Endothelial cell (in vitro differentiated cells): ENCODE measurements around the gene MAP2K7. TPM values are rescaled to one million over a fixed set of nuclear protein-coding genes. Genes with fewer than 3 reads are reported as not detected.

Source experiments
- DNase-seq: peaks from one replicate; pipeline ENCODE4 v3.0.0; 2021; ENCODE audit warnings: low spot score
- H3K27ac Mint-ChIP-seq: one replicate; pipeline ENCODE4 v1.8.0; 2021; ENCODE audit warnings: mixed read lengths, inconsistent platforms; ENCODE audit not compliant: unreplicated experiment
- H3K27me3 Mint-ChIP-seq: one replicate; pipeline ENCODE4 v1.8.0; 2021; ENCODE audit warnings: mild to moderate bottlenecking, moderate library complexity, mixed read lengths, inconsistent platforms; ENCODE audit not compliant: unreplicated experiment
- H3K36me3 Mint-ChIP-seq: one replicate; pipeline ENCODE4 v1.8.0; 2021; ENCODE audit warnings: mild to moderate bottlenecking, low read depth, mixed read lengths, inconsistent platforms; ENCODE audit not compliant: unreplicated experiment
- H3K4me1 Mint-ChIP-seq: one replicate; pipeline ENCODE4 v1.8.0; 2021; ENCODE audit warnings: mild to moderate bottlenecking, mixed read lengths, inconsistent platforms; ENCODE audit not compliant: unreplicated experiment
- H3K4me3 Mint-ChIP-seq: one replicate; pipeline ENCODE4 v1.8.0; 2021; ENCODE audit warnings: mild to moderate bottlenecking, mixed read lengths, inconsistent platforms; ENCODE audit not compliant: unreplicated experiment
- H3K9me3 Mint-ChIP-seq: one replicate; pipeline ENCODE4 v1.8.0; 2021; ENCODE audit warnings: mixed read lengths, inconsistent platforms; ENCODE audit not compliant: unreplicated experiment
- total RNA-seq: library from RNA; stranded (reverse); fragmentation: NEBNext Ultra II Directional; extraction: Animal tissue kit (Norgen Biotek cat#: 25700); gene quantifications from one replicate; pipeline ENCODE4 v1.2.1, GENCODE V29; 2021; ENCODE audit not compliant: unreplicated experiment
- TF ChIP-seq, protein P1 (sequence below): fragments of 200-600 bp; sonication (generic); IDR thresholded peaks from one replicate; pipeline ENCODE4 v1.5.0; 2021; ENCODE audit warnings: antibody characterized with exemption; ENCODE audit not compliant: unreplicated experiment

MAP2K7 gene
- total RNA-seq, 1 donor from 2014 or later: 31.1 TPM

DNA sequence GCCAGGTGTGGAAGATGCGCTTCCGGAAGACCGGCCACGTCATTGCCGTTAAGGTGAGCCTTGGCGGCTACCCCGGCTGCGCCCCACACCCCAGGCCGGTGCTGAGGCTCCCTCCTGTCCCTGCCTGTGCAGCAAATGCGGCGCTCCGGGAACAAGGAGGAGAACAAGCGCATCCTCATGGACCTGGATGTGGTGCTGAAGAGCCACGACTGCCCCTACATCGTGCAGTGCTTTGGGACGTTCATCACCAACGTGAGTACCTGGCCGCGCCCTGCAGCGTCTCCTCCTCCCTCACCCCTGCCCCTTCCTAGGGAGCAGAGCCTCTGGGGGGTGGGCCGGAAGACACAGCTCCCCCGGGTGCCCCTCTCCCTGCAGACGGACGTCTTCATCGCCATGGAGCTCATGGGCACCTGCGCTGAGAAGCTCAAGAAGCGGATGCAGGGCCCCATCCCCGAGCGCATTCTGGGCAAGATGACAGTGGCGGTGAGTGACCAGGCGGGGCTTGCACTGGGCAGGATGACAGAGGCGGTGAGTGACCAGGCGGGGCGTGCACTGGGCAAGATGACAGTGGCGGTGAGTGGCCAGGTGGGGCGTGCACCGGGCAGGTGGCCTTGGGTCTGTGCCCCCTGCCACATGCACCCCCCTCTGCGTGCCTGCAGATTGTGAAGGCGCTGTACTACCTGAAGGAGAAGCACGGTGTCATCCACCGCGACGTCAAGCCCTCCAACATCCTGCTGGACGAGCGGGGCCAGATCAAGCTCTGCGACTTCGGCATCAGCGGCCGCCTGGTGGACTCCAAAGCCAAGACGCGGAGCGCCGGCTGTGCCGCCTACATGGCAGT, 6.9 kb downstream of the MAP2K7 start:
- Mint-ChIP-seq H3K4me3 (no peak overlapping the region), H3K27ac (no peak overlapping the region), H3K9me3 (no peaks in the 10 kb centered on the region), H3K36me3 (peaks cover 10% of the 10 kb centered on the region), H3K27me3 (peaks cover 12% of the 10 kb centered on the region), H3K4me1 (peaks cover 4% of the 10 kb centered on the region)
- TF ChIP-seq, protein P1, sequence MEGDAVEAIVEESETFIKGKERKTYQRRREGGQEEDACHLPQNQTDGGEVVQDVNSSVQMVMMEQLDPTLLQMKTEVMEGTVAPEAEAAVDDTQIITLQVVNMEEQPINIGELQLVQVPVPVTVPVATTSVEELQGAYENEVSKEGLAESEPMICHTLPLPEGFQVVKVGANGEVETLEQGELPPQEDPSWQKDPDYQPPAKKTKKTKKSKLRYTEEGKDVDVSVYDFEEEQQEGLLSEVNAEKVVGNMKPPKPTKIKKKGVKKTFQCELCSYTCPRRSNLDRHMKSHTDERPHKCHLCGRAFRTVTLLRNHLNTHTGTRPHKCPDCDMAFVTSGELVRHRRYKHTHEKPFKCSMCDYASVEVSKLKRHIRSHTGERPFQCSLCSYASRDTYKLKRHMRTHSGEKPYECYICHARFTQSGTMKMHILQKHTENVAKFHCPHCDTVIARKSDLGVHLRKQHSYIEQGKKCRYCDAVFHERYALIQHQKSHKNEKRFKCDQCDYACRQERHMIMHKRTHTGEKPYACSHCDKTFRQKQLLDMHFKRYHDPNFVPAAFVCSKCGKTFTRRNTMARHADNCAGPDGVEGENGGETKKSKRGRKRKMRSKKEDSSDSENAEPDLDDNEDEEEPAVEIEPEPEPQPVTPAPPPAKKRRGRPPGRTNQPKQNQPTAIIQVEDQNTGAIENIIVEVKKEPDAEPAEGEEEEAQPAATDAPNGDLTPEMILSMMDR: no peak
- DNase-seq: no peak

DNA sequence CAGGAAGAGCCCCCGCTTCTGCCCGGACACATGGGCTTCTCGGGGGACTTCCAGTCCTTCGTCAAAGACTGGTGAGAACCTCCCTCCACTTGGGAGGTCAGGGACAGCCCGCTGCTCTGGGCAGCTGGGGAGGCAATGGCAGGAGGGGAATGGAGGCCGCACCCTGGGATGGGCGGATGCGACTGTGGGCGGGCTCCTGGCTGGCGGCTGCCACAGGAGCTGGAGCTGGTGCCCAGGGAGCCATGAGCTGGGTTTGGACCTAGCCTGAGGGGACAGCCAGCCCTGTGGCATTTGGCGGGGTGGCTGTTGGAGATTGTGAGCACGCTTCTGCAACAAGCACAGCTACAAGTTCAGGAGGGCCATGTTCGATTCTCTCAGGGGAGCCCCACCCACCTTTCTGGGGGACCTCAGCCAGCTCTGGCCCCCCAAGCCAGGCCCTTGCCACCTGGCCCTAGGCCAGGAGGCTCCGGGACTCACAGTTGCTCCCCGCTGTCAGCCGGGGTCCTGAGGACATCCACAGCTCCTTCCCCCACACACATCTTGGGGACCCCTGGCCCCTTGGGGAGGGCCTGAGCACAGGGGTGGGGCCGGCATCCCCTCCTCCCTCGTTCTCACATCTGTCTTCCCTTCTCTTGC, 7.9 kb downstream of the MAP2K7 start:
- TF ChIP-seq, protein P1: no peak
- Mint-ChIP-seq H3K27ac (no peak overlapping the region), H3K36me3 (peaks cover 7% of the 10 kb centered on the region), H3K4me1 (peaks cover 4% of the 10 kb centered on the region), H3K9me3 (no peaks in the 10 kb centered on the region), H3K4me3 (no peak overlapping the region), H3K27me3 (peaks cover 14% of the 10 kb centered on the region)
- no peak for DNase-seq

DNA sequence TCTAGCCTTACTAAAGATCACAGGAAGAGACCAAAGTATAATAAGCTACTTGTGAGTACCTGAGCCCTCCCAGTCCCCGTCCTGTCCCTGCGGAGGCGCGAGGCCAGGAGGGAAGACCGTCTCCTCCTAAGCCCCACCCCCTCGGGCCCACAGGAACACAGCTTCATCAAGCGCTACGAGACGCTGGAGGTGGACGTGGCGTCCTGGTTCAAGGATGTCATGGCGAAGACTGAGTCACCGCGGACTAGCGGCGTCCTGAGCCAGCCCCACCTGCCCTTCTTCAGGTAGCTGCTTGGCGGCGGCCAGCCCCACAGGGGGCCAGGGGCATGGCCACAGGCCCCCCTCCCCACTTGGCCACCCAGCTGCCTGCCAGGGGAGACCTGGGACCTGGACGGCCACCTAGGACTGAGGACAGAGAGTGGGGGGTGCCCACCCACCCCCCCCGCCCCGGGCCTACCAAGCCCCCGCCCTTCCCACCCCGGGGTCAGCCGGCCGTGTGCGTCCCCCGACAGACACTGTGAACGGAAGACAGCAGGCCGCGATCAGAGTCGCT, 8.5 kb downstream of the MAP2K7 start:
- TF ChIP-seq, protein P1: no peak
- H3K4me3 Mint-ChIP-seq: no peak overlapping the region
- H3K36me3 Mint-ChIP-seq: peaks cover 7% of the 10 kb centered on the region
- no peaks in the 10 kb centered on the region for H3K9me3 Mint-ChIP-seq
- H3K4me1 Mint-ChIP-seq: peaks cover 7% of the 10 kb centered on the region
- H3K27ac Mint-ChIP-seq: no peak overlapping the region
- peaks cover 17% of the 10 kb centered on the region for H3K27me3 Mint-ChIP-seq
- DNase-seq: no peak

DNA sequence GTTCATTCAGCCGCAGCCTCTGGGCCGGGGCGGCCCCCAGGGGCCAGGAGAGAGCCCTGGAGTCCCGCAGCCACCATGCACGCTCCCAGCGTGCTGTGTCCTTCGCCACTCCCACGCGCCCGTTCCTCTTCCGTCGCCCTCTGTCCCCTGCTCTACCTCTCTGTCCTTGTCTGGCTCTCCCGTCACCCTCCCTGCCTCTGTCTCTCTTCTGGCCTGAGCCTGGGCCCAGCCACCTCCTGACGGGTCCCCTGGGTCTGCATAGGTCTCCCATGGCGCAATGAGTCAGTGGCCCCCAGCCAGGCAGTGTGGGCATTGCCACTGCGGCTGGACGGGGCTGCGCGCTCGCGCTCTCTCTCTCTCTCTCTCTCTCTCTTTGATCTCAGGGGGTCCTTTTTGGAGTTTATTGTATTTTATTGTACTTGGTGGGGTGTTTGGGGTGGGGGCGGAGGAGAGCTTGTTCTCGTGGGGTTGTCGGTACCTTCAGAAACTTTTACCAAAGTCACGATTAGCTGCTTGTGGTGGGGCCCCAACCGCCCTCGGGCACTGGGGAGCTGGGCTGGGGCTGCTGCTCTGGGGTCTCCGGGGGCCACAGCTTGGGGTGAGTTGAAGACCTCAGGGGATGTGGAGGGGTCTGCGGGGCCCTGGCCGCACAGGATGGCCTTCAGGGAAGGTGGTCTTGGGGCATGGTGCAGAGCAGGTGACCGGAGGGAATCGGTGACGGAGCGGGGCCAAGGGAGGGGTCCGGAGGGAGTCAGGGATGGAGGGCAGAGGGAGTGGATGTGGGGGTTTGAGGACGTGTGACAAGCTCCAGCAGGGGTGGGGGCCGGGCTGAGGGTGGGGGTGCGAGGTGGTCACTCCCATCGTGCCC, 9.3 kb downstream of the MAP2K7 start:
- Mint-ChIP-seq H3K27ac (no peak overlapping the region), H3K36me3 (peaks cover 7% of the 10 kb centered on the region), H3K27me3 (peaks cover 17% of the 10 kb centered on the region), H3K4me1 (peaks cover 7% of the 10 kb centered on the region), H3K4me3 (no peak overlapping the region), H3K9me3 (no peaks in the 10 kb centered on the region)
- TF ChIP-seq, protein P1: no peak
- no peak for DNase-seq
